GM06990 (cell line): ENCODE data around the gene CPVL.

Source experiments
- DNase-seq: peaks from one replicate; pipeline ENCODE4 v3.0.0-alpha.2; 2011; ENCODE audit not compliant: insufficient read length; ENCODE audit errors: extremely low read depth
- H3K27me3 ChIP-seq: replicated peaks from 2 replicates; pipeline ENCODE4 v1.6.0; 2011; ENCODE audit warnings: low read length; ENCODE audit not compliant: control insufficient read depth, insufficient read depth
- H3K36me3 ChIP-seq: 2 replicates; pipeline ENCODE4 v1.5.1; 2011; ENCODE audit warnings: low read length; ENCODE audit not compliant: control insufficient read depth, insufficient read depth
- H3K4me3 ChIP-seq: replicated peaks from 2 replicates; pipeline ENCODE4 v1.5.1; 2011; ENCODE audit warnings: low read depth, mild to moderate bottlenecking, control low read depth, low read length
- CTCF ChIP-seq: IDR thresholded peaks from 2 replicates; pipeline ENCODE4 v1.5.1; 2011; ENCODE audit warnings: low read length, control low read depth, mild to moderate bottlenecking, inconsistent platforms; ENCODE audit not compliant: insufficient read depth, poor library complexity, severe bottlenecking

Gene CPVL

GRCh38 chr7:29086545-29086944, 59.8 kb downstream of the CPVL start:
- TF ChIP-seq CTCF = no peak
- H3K27me3 ChIP-seq = no peaks in the 10 kb centered on the region
- DNase-seq = no peak

GRCh38 chr7:29084832-29085231, 61.5 kb downstream of the CPVL start:
- Histone ChIP-seq H3K27me3 (no peaks in the 10 kb centered on the region), H3K36me3 (no peaks in the 10 kb centered on the region), H3K4me3 (no peak overlapping the region)
- DNase-seq = peak; percentile 34
- TF ChIP-seq CTCF = no peak

More at GRCh38 chr7:29086545-29086944, 59.8 kb downstream of the CPVL start:
- Histone ChIP-seq H3K36me3 (no peaks in the 10 kb centered on the region), H3K4me3 (no peak overlapping the region)

DNA sequence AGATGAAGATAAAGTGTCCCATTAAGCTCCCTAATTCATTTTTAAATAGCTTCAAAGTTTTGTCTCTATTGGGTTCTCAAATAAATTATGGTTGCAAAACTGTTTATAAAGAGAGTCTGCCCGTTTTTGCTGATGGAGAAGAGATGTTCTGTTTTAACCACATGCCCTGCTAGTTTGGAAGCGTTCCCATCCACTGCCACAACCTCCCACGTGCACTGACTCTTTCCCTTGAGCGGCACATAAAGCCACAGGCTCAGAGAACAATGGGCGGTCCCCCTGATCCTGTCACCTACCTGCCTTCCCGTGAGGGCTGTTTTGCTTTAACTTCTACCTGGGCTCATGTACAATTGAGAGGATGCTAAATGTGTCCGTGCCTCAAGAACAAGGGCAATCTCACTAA, 65.5 kb downstream of the CPVL start:
- no peaks in the 10 kb centered on the region; the same call in none of the 2 replicates for H3K27me3 ChIP-seq
- no peak overlapping the region for H3K4me3 ChIP-seq
- no peak for DNase-seq
- TF ChIP-seq CTCF = no peak
- no peaks in the 10 kb centered on the region for H3K36me3 ChIP-seq

DNA sequence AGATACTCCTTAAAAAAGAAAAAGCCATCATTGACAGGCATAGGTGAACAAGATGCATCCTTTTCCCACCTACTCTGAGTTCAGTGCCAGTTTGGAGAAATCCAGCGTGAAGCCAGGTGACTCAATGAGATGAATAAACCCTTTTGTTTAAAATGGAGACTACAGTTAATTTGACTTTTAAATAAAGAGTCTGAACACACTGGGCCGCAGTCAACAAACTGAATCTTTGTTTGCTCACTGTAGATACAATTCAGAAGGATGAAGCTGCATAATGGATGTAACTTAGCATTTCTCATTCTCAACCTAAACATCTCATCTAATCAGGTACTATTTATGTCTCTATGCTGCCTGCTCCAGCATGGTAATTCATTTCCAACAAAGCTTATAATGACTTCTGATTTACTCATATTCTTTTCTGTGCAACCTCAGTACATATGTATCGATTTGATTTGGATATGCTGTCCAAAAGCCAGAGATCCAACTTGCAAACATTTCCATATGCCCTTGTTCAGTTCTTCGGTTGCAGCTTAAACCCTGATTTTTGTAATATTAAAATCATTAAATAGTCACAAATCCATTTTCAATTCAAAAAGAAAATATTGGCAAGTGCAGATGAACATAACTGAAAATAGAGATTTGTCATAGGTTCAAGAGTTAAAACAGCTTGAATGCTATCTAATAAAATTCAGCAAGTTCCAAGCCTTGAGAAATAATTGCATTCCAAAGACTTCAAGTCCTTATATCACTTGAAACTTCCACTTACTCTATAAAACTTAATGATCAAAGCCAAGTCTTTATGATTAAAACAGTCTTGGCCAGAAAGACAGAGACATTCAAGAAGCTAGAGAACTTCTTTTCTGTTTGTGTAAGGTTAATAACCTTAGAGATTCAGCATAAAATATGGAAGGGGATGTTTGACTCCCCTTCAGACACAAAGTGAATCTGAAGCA, 67.8 kb downstream of the CPVL start:
- H3K27me3 ChIP-seq = no peaks in the 10 kb centered on the region; the same call in none of the 2 replicates
- no peak for DNase-seq
- no peaks in the 10 kb centered on the region for H3K36me3 ChIP-seq
- no peak for TF ChIP-seq CTCF
- no peak overlapping the region for H3K4me3 ChIP-seq

- no peak for TF ChIP-seq CTCF
- no peak for DNase-seq
- H3K4me3 ChIP-seq = no peak overlapping the region
- H3K36me3 ChIP-seq = no peaks in the 10 kb centered on the region
- no peaks in the 10 kb centered on the region; the same call in none of the 2 replicates for H3K27me3 ChIP-seq
Measured at GRCh38 chr7:29077854-29078253, 68.5 kb downstream of the CPVL start.
